GM12891 (cell line): ENCODE results near the gene ITGA1.

Source experiments
- POLR2A ChIP-seq: IDR thresholded peaks from 2 replicates; pipeline ENCODE4 v1.6.1; 2011; ENCODE audit warnings: low read depth, low read length, control low read depth
- POLR2AphosphoS5 ChIP-seq: IDR thresholded peaks from 2 replicates; pipeline ENCODE4 v1.6.1; 2011; ENCODE audit warnings: low read depth, low read length, control low read depth
- TAF1 ChIP-seq: IDR thresholded peaks from 2 replicates; pipeline ENCODE4 v1.6.1; 2011; ENCODE audit warnings: low read depth, low read length, control low read depth

DNA sequence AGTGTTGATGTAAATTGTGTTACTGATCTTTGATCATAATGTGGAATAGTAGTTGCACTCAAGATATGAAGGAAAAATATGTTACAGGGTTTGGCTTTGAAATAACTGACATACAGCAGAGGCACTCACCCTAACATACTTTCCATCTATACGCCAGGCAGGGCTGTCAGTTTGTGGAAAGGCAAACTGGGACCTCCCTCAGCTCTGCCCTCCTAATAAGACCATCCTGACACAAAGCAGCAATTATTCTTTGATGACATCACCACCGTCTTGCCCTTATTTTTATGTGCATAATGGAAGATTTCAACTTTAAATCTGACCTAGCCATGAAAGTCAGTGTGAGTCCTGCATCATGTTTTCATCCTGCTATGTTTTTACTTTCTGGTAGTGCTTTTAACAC lies 42.9 kb downstream of the ITGA1 start:
- TF ChIP-seq POLR2A (no peak), TAF1 (no peak), POLR2AphosphoS5 (no peak)
